ENCODE measurements around the gene OTOGL. TPM values are rescaled to one million over a fixed set of nuclear protein-coding genes. Genes with fewer than 3 reads are reported as not detected.
A peak's percentile ranks its signal among the peaks of the same experiment; 100 is the strongest.
"Not testable (repeated sequence)": the region's sequence is repeated elsewhere in the genome, so short reads cannot be mapped to it uniquely, and the experiment has no call there.

Gene OTOGL
- total and polyA plus RNA-seq, 4 experiments from 2014 or later: not detected

DNA sequence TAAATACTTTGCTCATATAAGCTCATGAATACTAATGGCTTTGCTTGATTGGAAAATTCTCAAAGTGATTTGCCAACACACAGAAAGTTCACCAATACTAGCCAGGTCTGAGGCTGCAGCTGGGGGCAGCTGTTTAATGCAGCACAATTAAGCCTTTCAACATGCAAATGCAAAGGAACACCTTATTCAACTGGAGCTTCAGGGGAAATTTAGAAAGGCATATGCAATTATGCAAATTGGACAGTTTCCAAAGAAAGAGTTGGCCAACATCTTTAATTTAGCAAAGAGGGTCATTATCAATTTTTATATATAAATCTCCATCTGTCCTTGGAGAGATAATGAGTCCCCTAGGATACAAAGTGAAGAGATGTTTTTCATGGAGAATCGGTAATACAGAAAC, 40.2 kb upstream of the OTOGL start:
- POLR2A ChIA-PET (ENCODE audit: partially characterized antibody): no interaction called here
- intact Hi-C loops (cut with micrococcal nuclease): no loop called here

DNA sequence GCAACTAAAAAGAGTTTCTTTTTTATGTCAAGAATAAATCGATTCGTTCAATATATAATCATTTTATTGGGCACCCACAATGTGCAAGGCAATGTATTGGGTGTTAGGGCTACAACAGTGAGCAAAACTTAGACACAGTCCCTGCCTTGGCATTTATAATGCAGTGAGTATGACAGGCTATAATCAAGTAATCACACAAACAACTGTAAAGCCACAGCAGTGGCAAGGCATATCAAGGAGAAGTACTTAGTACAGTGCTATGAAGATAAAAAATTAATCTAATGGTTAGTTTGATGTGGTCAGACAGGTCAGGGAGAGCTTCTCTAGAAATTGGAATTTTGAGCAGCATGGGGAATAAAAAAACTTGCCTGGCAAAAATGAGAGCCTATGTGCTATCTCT, 39.5 kb upstream of the OTOGL start:
- Histone ChIP-seq H3K27ac (ENCODE audit: low read depth, low read length) (no peak overlapping the region), H3K27me3 (ENCODE audit: insufficient read depth, low read length) (no peaks in the 10 kb centered on the region), H3K4me3 (ENCODE audit: low read length in 2 of 2) (no peak overlapping the region), H3K9me3 (ENCODE audit: control insufficient read depth in 1 of 2, low read length in 2 of 2) (no peaks in the 10 kb centered on the region), H3K4me1 (ENCODE audit: insufficient read depth, low read length) (no peaks in the 10 kb centered on the region), H3K36me3 (ENCODE audit: insufficient read depth, low read length) (no peaks in the 10 kb centered on the region)
- H3K4me1 Mint-ChIP-seq: peaks cover 0 to 1% (median 0%) of the 10 kb centered on the region in 4 donors
- H3K27ac Mint-ChIP-seq: no peak overlapping the region
- peaks cover 3% of the 10 kb centered on the region in 2 donors for H3K27me3 Mint-ChIP-seq
- H3K9me3 Mint-ChIP-seq: no peaks in the 10 kb centered on the region
- H3K4me3 Mint-ChIP-seq: no peak overlapping the region
- no peak for DNase-seq
- ChIA-PET CTCF (ENCODE audit: partially characterized antibody) (no interaction called here), POLR2A (ENCODE audit: partially characterized antibody) (no interaction called here)
- H3K36me3 Mint-ChIP-seq: no peaks in the 10 kb centered on the region
- intact Hi-C loops (cut with micrococcal nuclease): no loop called here

More for the DNA sequence above, 40.2 kb upstream of the OTOGL start:
- H3K27me3 Mint-ChIP-seq: peaks cover 3% of the 10 kb centered on the region in 2 donors
- no peaks in the 10 kb centered on the region for H3K9me3 Mint-ChIP-seq
- H3K4me1 Mint-ChIP-seq: peaks cover 0 to 1% (median 0%) of the 10 kb centered on the region in 4 donors
- Histone ChIP-seq H3K27me3 (ENCODE audit: insufficient read depth, low read length) (no peaks in the 10 kb centered on the region), H3K4me3 (ENCODE audit: low read length in 2 of 2) (no peak overlapping the region), H3K9me3 (ENCODE audit: control insufficient read depth in 1 of 2, low read length in 2 of 2) (no peaks in the 10 kb centered on the region), H3K27ac (ENCODE audit: low read depth, low read length) (no peak overlapping the region), H3K4me1 (ENCODE audit: insufficient read depth, low read length) (no peaks in the 10 kb centered on the region), H3K36me3 (ENCODE audit: insufficient read depth, low read length) (no peaks in the 10 kb centered on the region)
- no peak overlapping the region for H3K4me3 Mint-ChIP-seq
- DNase-seq: no peak
- CTCF ChIA-PET (ENCODE audit: partially characterized antibody): no interaction called here
- H3K27ac Mint-ChIP-seq: no peak overlapping the region
- no peaks in the 10 kb centered on the region for H3K36me3 Mint-ChIP-seq

- no peaks in the 10 kb centered on the region for H3K4me1 ChIP-seq (ENCODE audit: insufficient read depth, low read length)
- peaks cover 3 to 4% of the 10 kb centered on the region in 2 donors for H3K27me3 Mint-ChIP-seq
Measured at GRCh38 chr12:80064269-80064668, 35.1 kb upstream of the OTOGL start.

DNA sequence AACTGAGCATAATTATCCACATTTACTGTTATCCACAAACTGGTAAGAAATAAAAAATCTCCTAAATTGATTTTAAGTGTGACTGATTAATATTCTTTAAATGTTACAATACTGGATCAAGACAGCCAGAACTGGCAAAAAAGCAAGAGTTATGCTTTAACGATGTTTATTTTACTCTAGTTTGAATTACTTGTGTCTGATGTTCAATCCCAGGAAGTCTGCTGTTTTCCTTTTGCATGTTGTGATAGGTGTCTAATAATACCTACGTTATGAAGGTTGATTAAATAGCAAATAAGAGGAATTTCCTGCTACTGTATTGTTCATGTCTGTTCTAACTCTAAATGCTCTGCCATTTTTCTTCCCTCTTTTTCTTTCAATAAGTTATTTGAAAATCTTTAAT, 34.4 kb upstream of the OTOGL start:
- Mint-ChIP-seq H3K36me3 (no peaks in the 10 kb centered on the region), H3K27ac (no peak overlapping the region), H3K27me3 (peaks cover 3 to 4% of the 10 kb centered on the region in 2 donors), H3K4me3 (no peak overlapping the region), H3K9me3 (no peaks in the 10 kb centered on the region), H3K4me1 (peaks cover 0 to 1% (median 0%) of the 10 kb centered on the region in 4 donors)
- H3K27ac ChIP-seq (ENCODE audit: low read depth, low read length): no peak overlapping the region
- POLR2A ChIA-PET (ENCODE audit: partially characterized antibody): no interaction called here
- no peaks in the 10 kb centered on the region for H3K9me3 ChIP-seq (ENCODE audit: control insufficient read depth in 1 of 2, low read length in 2 of 2)
- no peaks in the 10 kb centered on the region for H3K36me3 ChIP-seq (ENCODE audit: insufficient read depth, low read length)
- DNase-seq: no peak
- no peaks in the 10 kb centered on the region for H3K27me3 ChIP-seq (ENCODE audit: insufficient read depth, low read length)
- no peaks in the 10 kb centered on the region for H3K4me1 ChIP-seq (ENCODE audit: insufficient read depth, low read length)
- CTCF ChIA-PET (ENCODE audit: partially characterized antibody): no interaction called here
- H3K4me3 ChIP-seq (ENCODE audit: low read length in 2 of 2): no peak overlapping the region
- intact Hi-C loops (cut with micrococcal nuclease): no loop called here

More at GRCh38 chr12:80064269-80064668, 35.1 kb upstream of the OTOGL start:
- Mint-ChIP-seq H3K27ac (no peak overlapping the region), H3K36me3 (no peaks in the 10 kb centered on the region), H3K4me1 (peaks cover 0 to 1% (median 0%) of the 10 kb centered on the region in 4 donors), H3K4me3 (no peak overlapping the region), H3K9me3 (no peaks in the 10 kb centered on the region)
- intact Hi-C loops (cut with micrococcal nuclease): no loop called here
- CTCF ChIA-PET (ENCODE audit: partially characterized antibody): no interaction called here
- Histone ChIP-seq H3K27me3 (ENCODE audit: insufficient read depth, low read length) (no peaks in the 10 kb centered on the region), H3K4me3 (ENCODE audit: low read length in 2 of 2) (no peak overlapping the region), H3K27ac (ENCODE audit: low read depth, low read length) (no peak overlapping the region), H3K36me3 (ENCODE audit: insufficient read depth, low read length) (no peaks in the 10 kb centered on the region), H3K9me3 (ENCODE audit: control insufficient read depth in 1 of 2, low read length in 2 of 2) (no peaks in the 10 kb centered on the region)
- no peak for DNase-seq
- POLR2A ChIA-PET (ENCODE audit: partially characterized antibody): no interaction called here

DNA sequence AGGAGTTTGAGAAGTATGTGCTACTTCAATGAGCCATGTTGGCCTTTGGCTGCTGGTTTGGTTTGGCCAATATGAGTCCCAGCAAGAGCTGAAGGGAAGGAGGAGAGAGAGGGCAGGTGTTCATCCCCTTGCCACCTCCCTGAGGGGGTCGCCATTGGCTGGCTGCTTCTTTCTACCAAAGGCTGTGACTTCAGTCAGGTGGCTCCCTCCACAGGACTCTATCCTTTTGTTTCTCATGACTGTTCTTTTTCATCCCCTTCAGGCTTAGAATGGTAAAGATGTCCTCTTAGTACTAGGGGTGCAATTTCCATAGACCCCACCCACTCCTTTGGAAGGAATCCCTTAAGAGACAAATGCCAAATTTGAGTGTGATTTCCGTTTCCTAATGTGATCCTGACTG, 31.2 kb upstream of the OTOGL start:
- no peak overlapping the region for H3K4me3 ChIP-seq (ENCODE audit: low read length in 2 of 2)

GRCh38 chr12:80083892-80084614, 15.3 kb upstream of the OTOGL start:
- CTCF ChIA-PET (ENCODE audit: partially characterized antibody): interaction anchor here (1.0 to 1.2 kb wide), 3 partner anchors 10 to 149 kb away, joined by 3 to 4 read pairs (median 3); partner anchors contain the start of gene PPP1R12A
- intact Hi-C loops (cut with micrococcal nuclease): not testable (repeated sequence)

More for the DNA sequence above, 31.2 kb upstream of the OTOGL start:
- Mint-ChIP-seq H3K4me3 (no peak overlapping the region), H3K27me3 (peaks cover 1 to 2% of the 10 kb centered on the region in 2 donors), H3K4me1 (peaks cover 0 to 6% (median 3%) of the 10 kb centered on the region in 4 donors), H3K27ac (no peak overlapping the region), H3K36me3 (no peaks in the 10 kb centered on the region), H3K9me3 (peaks cover 0 to 8% (median 4%) of the 10 kb centered on the region in 8 donors)
- Histone ChIP-seq H3K36me3 (ENCODE audit: insufficient read depth, low read length) (no peaks in the 10 kb centered on the region), H3K27me3 (ENCODE audit: insufficient read depth, low read length) (no peaks in the 10 kb centered on the region), H3K27ac (ENCODE audit: low read depth, low read length) (no peak overlapping the region), H3K4me1 (ENCODE audit: insufficient read depth, low read length) (no peaks in the 10 kb centered on the region), H3K9me3 (ENCODE audit: control insufficient read depth in 1 of 2, low read length in 2 of 2) (no peaks in the 10 kb centered on the region)
- POLR2A ChIA-PET (ENCODE audit: partially characterized antibody): no interaction called here
- intact Hi-C loops (cut with micrococcal nuclease): no loop called here
- DNase-seq: no peak
- CTCF ChIA-PET (ENCODE audit: partially characterized antibody): no interaction called here

DNA sequence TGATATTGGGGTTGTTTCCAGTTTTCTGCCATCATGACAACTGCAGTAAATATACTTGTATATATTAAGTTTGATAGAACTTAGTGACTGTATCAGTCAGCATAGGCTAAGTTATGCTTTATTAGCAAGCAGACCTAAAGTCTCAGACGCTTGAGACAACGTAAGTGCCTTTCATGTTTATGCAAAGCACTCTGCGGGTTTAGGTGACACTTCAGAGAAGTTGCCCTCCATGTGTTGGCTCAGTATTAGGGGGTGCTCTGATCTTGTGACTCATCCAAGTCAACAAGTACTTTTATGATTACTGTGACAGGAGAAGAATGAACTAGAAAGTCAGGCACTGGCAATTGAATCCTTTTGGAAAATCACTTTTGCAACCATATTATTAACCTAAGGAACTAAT, 13.3 kb upstream of the OTOGL start:
- Mint-ChIP-seq H3K4me1 (peaks cover 13 to 29% (median 20%) of the 10 kb centered on the region in 4 donors), H3K36me3 (peaks cover 21 to 27% of the 10 kb centered on the region in 2 donors), H3K4me3 (no peak overlapping the region), H3K27me3 (no peaks in the 10 kb centered on the region), H3K27ac (no peak overlapping the region), H3K9me3 (peaks cover 3 to 34% (median 28%) of the 10 kb centered on the region in 8 donors)
- H3K4me3 ChIP-seq (ENCODE audit: low read length in 2 of 2): no peak overlapping the region
- no peak overlapping the region for H3K27ac ChIP-seq (ENCODE audit: low read depth, low read length)
- H3K27me3 ChIP-seq (ENCODE audit: insufficient read depth, low read length): no peaks in the 10 kb centered on the region
- no peaks in the 10 kb centered on the region for H3K9me3 ChIP-seq (ENCODE audit: control insufficient read depth in 1 of 2, low read length in 2 of 2)
- peaks cover 19% of the 10 kb centered on the region for H3K4me1 ChIP-seq (ENCODE audit: insufficient read depth, low read length)
- ChIA-PET CTCF (ENCODE audit: partially characterized antibody) (no interaction called here), POLR2A (ENCODE audit: partially characterized antibody) (no interaction called here)
- intact Hi-C loops (cut with micrococcal nuclease): loop anchor here (5.0 kb wide), 1 partner anchor 36 kb away; no protein-coding TSS in a partner anchor
- no peaks in the 10 kb centered on the region for H3K36me3 ChIP-seq (ENCODE audit: insufficient read depth, low read length)
- no peak for DNase-seq

More at GRCh38 chr12:80083892-80084614, 15.3 kb upstream of the OTOGL start:
- Histone ChIP-seq H3K4me3 (ENCODE audit: low read length in 2 of 2) (peak overlapping the region; percentile 34 to 39), H3K4me1 (ENCODE audit: insufficient read depth, low read length) (peaks cover 19% of the 10 kb centered on the region)
- Mint-ChIP-seq H3K9me3 (peaks cover 3 to 43% (median 41%) of the 10 kb centered on the region in 8 donors), H3K4me3 (peak overlapping the region in 7 of 8 donors; percentile 63 to 88 (median 65)), H3K36me3 (peaks cover 25 to 36% of the 10 kb centered on the region in 2 donors), H3K27ac (peak overlapping the region; percentile 21 to 89 (median 70)), H3K4me1 (peaks cover 13 to 29% (median 20%) of the 10 kb centered on the region in 4 donors)
- POLR2A ChIA-PET (ENCODE audit: partially characterized antibody): interaction anchor here (0.6 to 1.3 kb wide), 3 partner anchors 14 to 37 kb away, joined by 3 read pairs; no protein-coding TSS in a partner anchor
- H3K9me3 ChIP-seq (ENCODE audit: control insufficient read depth in 1 of 2, low read length in 2 of 2); H3K27ac ChIP-seq (ENCODE audit: low read depth, low read length); H3K36me3 ChIP-seq (ENCODE audit: insufficient read depth, low read length); H3K27me3 Mint-ChIP-seq; H3K27me3 ChIP-seq (ENCODE audit: insufficient read depth, low read length): not testable (repeated sequence)
- peak; percentile 59 to 75 (median 70) for DNase-seq
